ENCODE measurements around the gene TMPRSS3. TPM values are rescaled to one million over a fixed set of nuclear protein-coding genes. Genes with fewer than 3 reads are reported as not detected.

Gene TMPRSS3
- total and polyA plus RNA-seq, 2 of the 13 experiments (the other 11 are each of a cell fraction or from before 2014, with no cell fraction given), result 2.8 to 16.9 TPM

DNA sequence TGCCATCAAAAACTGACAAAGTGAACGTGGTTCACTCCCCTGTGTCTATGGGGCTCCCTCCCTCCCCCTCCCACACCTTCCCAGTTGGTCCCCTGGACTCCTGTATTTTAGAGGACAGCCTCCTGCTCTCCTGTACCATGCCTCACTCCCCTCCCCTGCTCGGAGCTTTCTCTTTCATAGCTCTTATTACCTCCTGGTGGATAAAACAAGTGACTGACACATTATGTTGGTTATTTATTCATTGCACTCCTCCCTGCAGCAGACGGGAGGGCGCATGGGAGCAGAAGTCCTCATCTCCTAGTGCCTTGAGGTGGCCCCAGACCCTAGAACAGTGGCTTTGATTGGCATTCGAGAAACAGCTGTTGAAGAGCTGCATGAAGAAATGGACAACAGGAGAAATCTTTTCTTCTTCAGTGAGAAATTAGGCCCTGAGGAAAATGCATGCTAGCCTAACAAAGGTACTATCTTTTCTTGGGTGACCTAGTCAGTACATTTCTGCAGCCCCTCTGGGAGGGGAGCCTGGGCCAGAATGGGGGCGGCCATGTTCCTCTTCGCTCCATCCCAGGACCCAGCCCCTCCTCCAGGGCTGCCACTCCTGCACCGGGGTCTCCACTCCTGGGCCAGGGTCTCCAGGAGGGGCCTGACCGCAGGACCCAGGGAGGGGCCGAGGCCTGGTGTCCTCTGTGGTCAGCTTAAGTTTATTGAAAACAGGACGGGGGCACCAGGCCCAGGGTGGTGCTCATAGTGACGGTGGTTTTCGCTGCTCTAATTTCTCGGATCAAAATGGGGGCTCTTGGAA, 28.3 kb downstream of the TMPRSS3 start:
- in situ Hi-C loops (cut with HindIII; ENCODE audit: extremely low pct_ligation_motif_present, low pct_unique_long_range_greater_than_20kb), result no loop called here
- no peak overlapping the region for H2AFZ ChIP-seq (ENCODE audit: low read length)
- DNase-seq (ENCODE audit: low spot score) (no peak), ATAC-seq (no peak), FAIRE-seq (no peak)
- H3K4me2 ChIP-seq (ENCODE audit: low read depth, low read length), result no peak overlapping the region; the same call in 1 of the 2 replicates
- H4K20me1 ChIP-seq (ENCODE audit: insufficient read depth, low read length), result no peaks in the 10 kb centered on the region
- ChIA-PET CTCF (ENCODE audit: low intra/inter-chr PET ratio, low total read pairs) (no interaction called here), POLR2A (interaction anchor here (1.4 to 1.8 kb wide), 4 partner anchors 14 to 22 kb away, joined by 3 to 10 read pairs (median 6); no protein-coding TSS in a partner anchor)
- BruUV-seq (replicated peaks), result no TSS peak
- no peaks in the 10 kb centered on the region for H3K9me3 ChIP-seq (ENCODE audit: low read length)
- no peak overlapping the region for H3K27ac ChIP-seq (ENCODE audit: extremely low read length, insufficient read depth, low read length)
- 73% methylated on average over 13 of the region's 14 CpGs for WGBS (ENCODE audit: low lambda C conversion rate)
- H3K4me1 ChIP-seq (ENCODE audit: insufficient read depth, low read length), result peaks cover 40% of the 10 kb centered on the region
- no peak overlapping the region for H3K9ac ChIP-seq (ENCODE audit: insufficient read depth, low read depth, low read length)
- H3K36me3 ChIP-seq (replicated peaks in 1 of 2; ENCODE audit: control insufficient read depth in 1 of 2, insufficient read depth in 2 of 2, low read length in 2 of 2), result no peaks in the 10 kb centered on the region
- H3K79me2 ChIP-seq (ENCODE audit: insufficient read depth, low read length), result no peaks in the 10 kb centered on the region
- intact Hi-C loops (cut with micrococcal nuclease; ENCODE audit: unreplicated experiment), result no loop called here
- H3K4me3 ChIP-seq (replicated peaks in 1 of 3; ENCODE audit: insufficient read depth in 1 of 3, low read depth in 2 of 3, low read length in 3 of 3), result no peak overlapping the region
- H3K27me3 ChIP-seq (ENCODE audit: control insufficient read depth in 1 of 2, insufficient read depth in 2 of 2, low read length in 2 of 2), result peaks cover 1 to 17% of the 10 kb centered on the region in 2 experiments; a peak in 2 of 5 replicates
- no peak for TF ChIP-seq KDM4B (CRISPR knock-in tag; IDR thresholded peaks at IDR 0.05)
- no peak for TF ChIP-seq ZNF383 (CRISPR knock-in tag; IDR thresholded peaks at IDR 0.05; ENCODE audit: borderline replicate concordance)
- TF ChIP-seq ZBTB38 (CRISPR knock-in tag; IDR thresholded peaks at IDR 0.05), result no peak
- TF ChIP-seq, protein P1, sequence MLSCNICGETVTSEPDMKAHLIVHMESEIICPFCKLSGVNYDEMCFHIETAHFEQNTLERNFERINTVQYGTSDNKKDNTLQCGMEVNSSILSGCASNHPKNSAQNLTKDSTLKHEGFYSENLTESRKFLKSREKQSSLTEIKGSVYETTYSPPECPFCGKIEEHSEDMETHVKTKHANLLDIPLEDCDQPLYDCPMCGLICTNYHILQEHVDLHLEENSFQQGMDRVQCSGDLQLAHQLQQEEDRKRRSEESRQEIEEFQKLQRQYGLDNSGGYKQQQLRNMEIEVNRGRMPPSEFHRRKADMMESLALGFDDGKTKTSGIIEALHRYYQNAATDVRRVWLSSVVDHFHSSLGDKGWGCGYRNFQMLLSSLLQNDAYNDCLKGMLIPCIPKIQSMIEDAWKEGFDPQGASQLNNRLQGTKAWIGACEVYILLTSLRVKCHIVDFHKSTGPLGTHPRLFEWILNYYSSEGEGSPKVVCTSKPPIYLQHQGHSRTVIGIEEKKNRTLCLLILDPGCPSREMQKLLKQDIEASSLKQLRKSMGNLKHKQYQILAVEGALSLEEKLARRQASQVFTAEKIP (CRISPR knock-in tag; IDR thresholded peaks at IDR 0.05; ENCODE audit: borderline replicate concordance), result no peak
- TF ChIP-seq SCMH1 (CRISPR knock-in tag; IDR thresholded peaks at IDR 0.05; ENCODE audit: borderline replicate concordance), result no peak
- TF ChIP-seq, protein P2, sequence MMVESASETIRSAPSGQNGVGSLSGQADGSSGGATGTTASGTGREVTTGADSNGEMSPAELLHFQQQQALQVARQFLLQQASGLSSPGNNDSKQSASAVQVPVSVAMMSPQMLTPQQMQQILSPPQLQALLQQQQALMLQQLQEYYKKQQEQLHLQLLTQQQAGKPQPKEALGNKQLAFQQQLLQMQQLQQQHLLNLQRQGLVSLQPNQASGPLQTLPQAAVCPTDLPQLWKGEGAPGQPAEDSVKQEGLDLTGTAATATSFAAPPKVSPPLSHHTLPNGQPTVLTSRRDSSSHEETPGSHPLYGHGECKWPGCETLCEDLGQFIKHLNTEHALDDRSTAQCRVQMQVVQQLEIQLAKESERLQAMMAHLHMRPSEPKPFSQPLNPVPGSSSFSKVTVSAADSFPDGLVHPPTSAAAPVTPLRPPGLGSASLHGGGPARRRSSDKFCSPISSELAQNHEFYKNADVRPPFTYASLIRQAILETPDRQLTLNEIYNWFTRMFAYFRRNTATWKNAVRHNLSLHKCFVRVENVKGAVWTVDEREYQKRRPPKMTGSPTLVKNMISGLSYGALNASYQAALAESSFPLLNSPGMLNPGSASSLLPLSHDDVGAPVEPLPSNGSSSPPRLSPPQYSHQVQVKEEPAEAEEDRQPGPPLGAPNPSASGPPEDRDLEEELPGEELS (CRISPR knock-in tag; IDR thresholded peaks at IDR 0.05), result no peak
- no peak for TF ChIP-seq ZNF543 (CRISPR knock-in tag; IDR thresholded peaks at IDR 0.05)
- TF ChIP-seq, protein P3, sequence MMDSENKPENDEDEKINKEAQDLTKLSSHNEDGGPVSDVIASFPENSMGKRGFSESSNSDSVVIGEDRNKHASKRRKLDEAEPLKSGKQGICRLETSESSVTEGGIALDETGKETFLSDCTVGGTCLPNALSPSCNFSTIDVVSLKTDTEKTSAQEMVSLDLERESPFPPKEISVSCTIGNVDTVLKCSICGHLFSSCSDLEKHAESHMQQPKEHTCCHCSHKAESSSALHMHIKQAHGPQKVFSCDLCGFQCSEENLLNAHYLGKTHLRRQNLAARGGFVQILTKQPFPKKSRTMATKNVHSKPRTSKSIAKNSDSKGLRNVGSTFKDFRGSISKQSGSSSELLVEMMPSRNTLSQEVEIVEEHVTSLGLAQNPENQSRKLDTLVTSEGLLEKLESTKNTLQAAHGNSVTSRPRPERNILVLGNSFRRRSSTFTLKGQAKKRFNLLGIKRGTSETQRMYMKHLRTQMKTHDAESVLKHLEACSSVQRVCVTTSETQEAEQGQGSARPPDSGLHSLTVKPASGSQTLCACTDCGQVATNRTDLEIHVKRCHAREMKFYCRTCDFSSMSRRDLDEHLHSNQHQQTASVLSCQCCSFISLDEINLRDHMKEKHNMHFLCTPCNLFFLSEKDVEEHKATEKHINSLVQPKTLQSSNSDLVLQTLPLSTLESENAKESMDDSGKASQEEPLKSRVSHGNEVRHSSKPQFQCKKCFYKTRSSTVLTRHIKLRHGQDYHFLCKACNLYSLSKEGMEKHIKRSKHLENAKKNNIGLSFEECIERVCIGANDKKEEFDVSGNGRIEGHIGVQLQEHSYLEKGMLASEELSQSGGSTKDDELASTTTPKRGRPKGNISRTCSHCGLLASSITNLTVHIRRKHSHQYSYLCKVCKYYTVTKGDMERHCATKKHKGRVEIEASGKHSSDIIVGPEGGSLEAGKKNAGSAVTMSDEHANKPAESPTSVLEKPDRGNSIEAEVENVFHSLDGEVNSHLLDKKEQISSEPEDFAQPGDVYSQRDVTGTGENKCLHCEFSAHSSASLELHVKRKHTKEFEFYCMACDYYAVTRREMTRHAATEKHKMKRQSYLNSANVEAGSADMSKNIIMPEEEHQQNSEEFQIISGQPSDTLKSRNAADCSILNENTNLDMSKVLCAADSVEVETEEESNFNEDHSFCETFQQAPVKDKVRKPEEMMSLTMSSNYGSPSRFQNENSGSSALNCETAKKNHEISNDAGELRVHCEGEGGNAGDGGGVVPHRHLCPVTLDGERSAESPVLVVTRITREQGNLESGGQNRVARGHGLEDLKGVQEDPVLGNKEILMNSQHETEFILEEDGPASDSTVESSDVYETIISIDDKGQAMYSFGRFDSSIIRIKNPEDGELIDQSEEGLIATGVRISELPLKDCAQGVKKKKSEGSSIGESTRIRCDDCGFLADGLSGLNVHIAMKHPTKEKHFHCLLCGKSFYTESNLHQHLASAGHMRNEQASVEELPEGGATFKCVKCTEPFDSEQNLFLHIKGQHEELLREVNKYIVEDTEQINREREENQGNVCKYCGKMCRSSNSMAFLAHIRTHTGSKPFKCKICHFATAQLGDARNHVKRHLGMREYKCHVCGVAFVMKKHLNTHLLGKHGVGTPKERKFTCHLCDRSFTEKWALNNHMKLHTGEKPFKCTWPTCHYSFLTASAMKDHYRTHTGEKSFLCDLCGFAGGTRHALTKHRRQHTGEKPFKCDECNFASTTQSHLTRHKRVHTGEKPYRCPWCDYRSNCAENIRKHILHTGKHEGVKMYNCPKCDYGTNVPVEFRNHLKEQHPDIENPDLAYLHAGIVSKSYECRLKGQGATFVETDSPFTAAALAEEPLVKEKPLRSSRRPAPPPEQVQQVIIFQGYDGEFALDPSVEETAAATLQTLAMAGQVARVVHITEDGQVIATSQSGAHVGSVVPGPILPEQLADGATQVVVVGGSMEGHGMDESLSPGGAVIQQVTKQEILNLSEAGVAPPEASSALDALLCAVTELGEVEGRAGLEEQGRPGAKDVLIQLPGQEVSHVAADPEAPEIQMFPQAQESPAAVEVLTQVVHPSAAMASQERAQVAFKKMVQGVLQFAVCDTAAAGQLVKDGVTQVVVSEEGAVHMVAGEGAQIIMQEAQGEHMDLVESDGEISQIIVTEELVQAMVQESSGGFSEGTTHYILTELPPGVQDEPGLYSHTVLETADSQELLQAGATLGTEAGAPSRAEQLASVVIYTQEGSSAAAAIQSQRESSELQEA (CRISPR knock-in tag; IDR thresholded peaks at IDR 0.05; ENCODE audit: not compliant biosample characterization), result no peak
- no peak for TF ChIP-seq ZNF230 (CRISPR knock-in tag; IDR thresholded peaks at IDR 0.05)
- TF ChIP-seq ZNF713 (CRISPR knock-in tag; IDR thresholded peaks at IDR 0.05), result no peak
- no peak for TF ChIP-seq GZF1 (CRISPR knock-in tag; IDR thresholded peaks at IDR 0.05)
- no peak for TF ChIP-seq ZNF136 (CRISPR knock-in tag; IDR thresholded peaks at IDR 0.05; ENCODE audit: low read depth)

Data from HepG2 (cell line).